ENCODE results near the gene WDR17.

WDR17 gene

DNA sequence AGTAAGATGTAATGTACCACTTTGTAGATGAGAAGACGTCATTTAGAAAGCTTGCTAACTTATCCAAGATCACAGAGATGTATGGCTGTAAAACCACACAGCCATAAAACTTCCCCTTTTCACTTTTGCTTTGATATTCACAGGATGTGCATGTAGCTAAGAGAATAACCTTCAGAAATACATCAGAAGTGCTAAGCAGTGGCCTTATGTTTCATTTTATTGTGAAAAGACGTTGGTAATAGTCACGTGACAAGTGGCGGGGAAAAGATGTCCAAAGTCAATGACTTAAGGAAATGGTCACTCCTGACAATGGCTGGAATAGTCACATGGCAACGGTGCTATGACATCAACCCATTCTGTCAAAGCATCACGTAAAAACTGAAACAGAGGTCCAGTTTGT, 12.9 kb upstream of the WDR17 start:
- TF ChIP-seq, protein P1, sequence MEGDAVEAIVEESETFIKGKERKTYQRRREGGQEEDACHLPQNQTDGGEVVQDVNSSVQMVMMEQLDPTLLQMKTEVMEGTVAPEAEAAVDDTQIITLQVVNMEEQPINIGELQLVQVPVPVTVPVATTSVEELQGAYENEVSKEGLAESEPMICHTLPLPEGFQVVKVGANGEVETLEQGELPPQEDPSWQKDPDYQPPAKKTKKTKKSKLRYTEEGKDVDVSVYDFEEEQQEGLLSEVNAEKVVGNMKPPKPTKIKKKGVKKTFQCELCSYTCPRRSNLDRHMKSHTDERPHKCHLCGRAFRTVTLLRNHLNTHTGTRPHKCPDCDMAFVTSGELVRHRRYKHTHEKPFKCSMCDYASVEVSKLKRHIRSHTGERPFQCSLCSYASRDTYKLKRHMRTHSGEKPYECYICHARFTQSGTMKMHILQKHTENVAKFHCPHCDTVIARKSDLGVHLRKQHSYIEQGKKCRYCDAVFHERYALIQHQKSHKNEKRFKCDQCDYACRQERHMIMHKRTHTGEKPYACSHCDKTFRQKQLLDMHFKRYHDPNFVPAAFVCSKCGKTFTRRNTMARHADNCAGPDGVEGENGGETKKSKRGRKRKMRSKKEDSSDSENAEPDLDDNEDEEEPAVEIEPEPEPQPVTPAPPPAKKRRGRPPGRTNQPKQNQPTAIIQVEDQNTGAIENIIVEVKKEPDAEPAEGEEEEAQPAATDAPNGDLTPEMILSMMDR (IDR thresholded peaks at IDR 0.05): no peak

DNA sequence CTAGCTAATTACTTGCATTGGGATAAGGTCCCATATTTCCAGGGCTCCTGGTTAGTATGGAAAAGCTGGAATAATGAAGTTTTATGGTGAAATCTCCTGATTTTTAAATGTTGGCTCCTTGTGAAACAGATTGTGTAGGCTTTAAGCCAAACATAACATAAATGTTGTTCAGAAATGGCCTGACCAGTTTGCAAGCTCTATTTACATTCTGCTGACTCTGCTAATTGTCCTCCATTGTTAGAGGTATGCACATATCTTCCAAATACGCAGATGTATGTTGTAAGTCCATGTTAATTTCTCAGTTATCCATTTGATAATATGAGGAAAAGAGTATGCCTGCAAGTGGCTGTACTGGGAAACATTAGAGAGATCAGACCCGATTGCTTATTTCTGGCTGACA, 11.9 kb upstream of the WDR17 start:
- TF ChIP-seq, protein P1 (IDR thresholded peaks at IDR 0.05): no peak

DNA sequence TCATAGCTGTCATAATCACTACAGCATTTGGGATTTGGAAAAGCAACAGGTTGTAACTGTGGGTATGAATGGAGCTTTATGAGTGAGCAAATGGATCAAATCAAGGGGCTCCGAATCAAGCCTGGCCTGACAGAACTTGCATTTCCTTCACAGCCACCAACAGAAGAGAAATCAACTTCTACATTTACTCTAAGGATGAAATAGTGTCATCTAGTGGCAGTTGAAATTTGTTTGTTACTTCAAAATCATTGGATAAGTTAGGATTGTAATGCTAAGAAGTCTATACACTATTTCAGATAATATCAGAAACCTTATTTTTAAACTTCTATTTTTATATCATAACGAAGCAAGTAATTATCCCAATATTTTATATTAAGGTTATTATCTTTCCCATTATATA, 10.7 kb upstream of the WDR17 start:
- TF ChIP-seq, protein P1 (IDR thresholded peaks at IDR 0.05): peak; percentile 14; the same call in 1 of the 2 replicates

DNA sequence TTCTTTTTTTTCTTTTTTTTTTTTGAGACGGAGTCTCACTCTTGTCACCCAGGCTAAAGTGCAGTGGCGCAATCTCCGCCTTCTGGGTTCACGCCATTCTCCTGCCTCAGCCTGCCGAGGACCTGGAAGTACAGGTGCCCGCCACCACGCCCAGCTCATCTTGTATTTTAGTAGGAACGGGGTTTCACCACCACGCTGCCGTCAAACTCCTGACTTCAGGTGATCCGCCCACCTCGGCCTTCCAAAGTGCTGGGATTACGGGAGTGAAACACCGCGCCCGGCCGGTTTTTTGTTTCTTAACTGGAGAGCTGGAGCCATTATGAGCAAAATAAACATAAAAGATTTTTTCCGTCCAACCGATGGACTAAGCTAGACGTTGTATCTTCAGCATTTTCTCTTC, 1.9 kb upstream of the WDR17 start:
- TF ChIP-seq, protein P1 (IDR thresholded peaks at IDR 0.05): no peak

DNA sequence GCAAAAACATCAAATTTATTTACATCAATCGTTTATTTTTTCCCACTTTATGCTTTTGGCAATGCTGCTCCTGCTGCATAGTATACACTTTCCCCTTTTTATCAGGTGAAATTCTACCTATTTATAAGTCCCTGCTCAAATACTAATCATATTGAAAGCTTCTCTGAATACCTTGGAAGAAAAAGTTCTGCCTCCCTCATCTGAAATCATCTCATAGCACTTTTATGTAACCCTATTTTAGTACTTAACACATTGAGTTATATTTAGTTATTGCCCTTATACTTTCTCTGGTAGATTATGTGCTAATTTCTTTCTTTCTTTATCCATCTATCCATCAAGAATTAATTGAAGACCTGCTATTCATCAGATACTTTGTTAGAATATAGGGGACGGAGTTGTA, 1.1 kb upstream of the WDR17 start:
- TF ChIP-seq, protein P1 (IDR thresholded peaks at IDR 0.05): no peak

DNA sequence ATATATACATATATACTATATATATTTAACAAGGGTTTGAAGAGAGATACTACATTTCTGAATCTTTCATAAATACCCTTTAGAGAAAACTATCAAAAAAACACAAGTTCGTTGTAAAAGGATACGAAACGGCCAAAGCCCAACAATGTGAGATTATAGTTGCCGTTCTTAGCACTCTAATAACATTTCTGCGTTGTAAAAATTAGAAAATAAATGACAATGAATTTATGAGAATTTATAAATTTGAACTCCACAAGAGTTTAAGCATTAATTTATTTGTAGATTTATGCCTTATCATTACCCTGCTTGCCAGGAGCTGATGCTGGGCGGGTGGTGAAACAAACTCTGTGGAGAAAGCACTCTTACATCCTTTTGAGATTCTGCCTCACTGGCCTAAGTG, 1.1 kb downstream of the WDR17 start:
- TF ChIP-seq, protein P1 (IDR thresholded peaks at IDR 0.05): no peak

DNA sequence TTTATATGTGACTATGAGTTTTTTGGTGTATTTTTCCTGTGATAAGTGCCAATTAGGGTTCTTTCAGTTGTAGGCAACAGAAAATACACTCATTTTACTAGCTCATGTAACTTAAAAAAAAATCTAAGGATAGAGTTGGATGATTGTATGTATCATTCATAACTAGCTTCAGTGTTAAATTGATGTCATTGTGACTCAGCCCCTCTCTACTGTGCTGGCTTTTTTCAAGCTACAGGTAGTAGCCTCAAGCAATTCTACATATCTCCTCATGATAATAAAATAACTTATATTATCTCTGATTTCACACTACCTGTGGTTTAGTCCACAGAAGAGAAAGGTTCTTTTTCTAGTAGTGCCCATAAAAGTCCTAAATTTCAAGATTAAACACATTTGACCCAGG, 11.9 kb downstream of the WDR17 start:
- TF ChIP-seq, protein P1 (IDR thresholded peaks at IDR 0.05): no peak

DNA sequence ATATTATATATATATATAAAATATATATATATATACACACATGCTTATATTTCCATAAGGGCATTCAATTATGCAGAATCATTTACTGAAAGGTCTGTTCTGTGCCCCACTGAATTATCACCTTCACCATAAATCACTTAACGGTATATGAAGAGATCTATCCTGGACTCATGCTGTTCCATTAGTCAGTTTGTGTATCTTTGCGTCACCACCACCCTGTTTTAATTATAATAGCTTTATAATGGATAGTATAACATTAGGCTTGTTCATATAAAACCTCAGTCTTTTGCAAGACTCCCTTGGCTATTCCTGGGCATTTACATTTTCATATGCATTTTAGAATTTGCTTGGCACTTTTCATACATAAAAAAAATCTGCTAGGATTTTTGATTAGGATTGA, 19.1 kb downstream of the WDR17 start:
- TF ChIP-seq, protein P1 (IDR thresholded peaks at IDR 0.05): no peak

Measured in LNCAP (cell line).